H1 (cell line): Measurements from ENCODE around the gene HEBP2. TPM values are rescaled to one million over a fixed set of nuclear protein-coding genes. Genes with fewer than 3 reads are reported as not detected.

Source experiments
- CTCF ChIA-PET: fragments of 300-600 bp; sonication (Branson Sonifier 250); formaldehyde crosslinking; loops from one replicate; lab custom pipeline; 2021; ENCODE audit not compliant: partially characterized antibody; lab: Charles Lee
- POLR2A ChIA-PET: fragments of 300-600 bp; sonication (Branson Sonifier 250); formaldehyde crosslinking; loops from one replicate; lab custom pipeline; 2021; ENCODE audit warnings: inconsistent platforms; ENCODE audit not compliant: partially characterized antibody; lab: Charles Lee
- DNase-seq, 2 experiments: peaks; one replicate each; pipeline versions ENCODE4 v3.0.0 to v3.0.0-alpha.2; 2010 to 2022; ENCODE audit warnings: low spot score in 2 of 2, low read depth in 1 of 2, mixed read lengths in 1 of 2
- FAIRE-seq: peaks from 2 replicates; lab custom pipeline; 2011; peaks lifted over from hg19 to GRCh38; lab: Jason Lieb, UNC
- H2AFZ ChIP-seq: 2 replicates; pipeline ENCODE4 v1.8.1; 2012; ENCODE audit warnings: low read length, inconsistent platforms
- H2AK5ac ChIP-seq: 2 replicates; pipeline ENCODE4 v1.6.1; 2013; ENCODE audit warnings: low read depth, low read length
- H2BK120ac ChIP-seq: replicated peaks from 2 replicates; pipeline ENCODE3; 2013; ENCODE audit warnings: low read depth, low read length, inconsistent platforms
- H2BK12ac ChIP-seq: 2 replicates; pipeline ENCODE4 v1.6.1; 2013; ENCODE audit warnings: low read depth, low read length
- H2BK15ac ChIP-seq: 2 replicates; pipeline ENCODE4 v1.6.1; 2013; ENCODE audit warnings: low read length
- H2BK20ac ChIP-seq: 2 replicates; pipeline ENCODE4 v1.6.1; 2013; ENCODE audit warnings: low read length
- H2BK5ac ChIP-seq: 2 replicates; pipeline ENCODE4 v1.6.1; 2013; ENCODE audit warnings: low read depth, low read length
- H3K14ac ChIP-seq: 2 replicates; pipeline ENCODE4 v1.6.1; 2013; ENCODE audit warnings: inconsistent platforms; ENCODE audit not compliant: insufficient read length
- H3K18ac ChIP-seq: 2 replicates; pipeline ENCODE4 v1.6.1; 2013; ENCODE audit warnings: low read length; ENCODE audit errors: extremely low read depth
- H3K23ac ChIP-seq: 2 replicates; pipeline ENCODE4 v1.6.1; 2013; ENCODE audit warnings: inconsistent platforms; ENCODE audit not compliant: insufficient read length
- H3K23me2 ChIP-seq: 2 replicates; pipeline ENCODE4 v1.6.1; 2013; ENCODE audit warnings: low read depth, low read length
- H3K27ac ChIP-seq: 2 replicates; pipeline ENCODE4 v1.6.1; 2011; ENCODE audit warnings: low read depth, low read length, inconsistent platforms
- H3K27me3 ChIP-seq, 4 experiments: replicated peaks in 1 of 4; 1 replicate in 1 of 4; 2 replicates in 3 of 4; pipeline versions ENCODE4 v1.6.1 to v1.8.1; 2011 to 2013; ENCODE audit warnings: low read length in 3 of 4, mild to moderate bottlenecking in 3 of 4, inconsistent platforms in 2 of 4, mixed read lengths in 2 of 4, moderate library complexity in 1 of 4; ENCODE audit not compliant: control insufficient read depth in 3 of 4, insufficient read depth in 3 of 4; ENCODE audit errors: extremely low read depth in 1 of 4
- H3K36me3 ChIP-seq, 4 experiments: 2 replicates each; pipeline versions ENCODE4 v1.6.1 to v1.8.1; 2011 to 2013; ENCODE audit warnings: mild to moderate bottlenecking in 4 of 4, low read length in 3 of 4, moderate library complexity in 2 of 4, control low read depth in 1 of 4, inconsistent platforms in 1 of 4; ENCODE audit not compliant: insufficient read depth in 4 of 4, control insufficient read depth in 2 of 4
- H3K4ac ChIP-seq: replicated peaks from 2 replicates; pipeline ENCODE3; 2013; ENCODE audit warnings: low read length, low read depth, mixed read lengths, inconsistent platforms; ENCODE audit not compliant: insufficient read length
- H3K4me1 ChIP-seq, 4 experiments: replicated peaks in 1 of 4; 1 replicate in 1 of 4; 2 replicates in 3 of 4; pipeline versions ENCODE4 v1.6.1 to v1.8.1; 2011 to 2013; ENCODE audit warnings: low read length in 3 of 4, inconsistent platforms in 2 of 4, mixed read lengths in 1 of 4; ENCODE audit not compliant: insufficient read depth in 4 of 4, control insufficient read depth in 3 of 4
- H3K4me2 ChIP-seq, 2 experiments: 2 replicates each; pipeline versions ENCODE4 v1.6.1 to v1.8.1; 2011 to 2013; ENCODE audit warnings: low read depth in 2 of 2, low read length in 2 of 2, control low read depth in 1 of 2, inconsistent platforms in 1 of 2, mild to moderate bottlenecking in 1 of 2; ENCODE audit not compliant: insufficient read depth in 1 of 2
- H3K4me3 ChIP-seq, 4 experiments: fragments of 200-600, 300-600 bp in 1 of 4; sonication (generic), shearing (Covaris generic), sonication (Bioruptor Twin) in 1 of 4; 2 replicates each; pipeline versions ENCODE4 v1.5.1 to v1.8.1; 2011 to 2016; ENCODE audit warnings: low read length in 4 of 4, low read depth in 3 of 4, control low read depth in 2 of 4, inconsistent platforms in 2 of 4, mild to moderate bottlenecking in 2 of 4, mixed read lengths in 1 of 4, moderate library complexity in 1 of 4; ENCODE audit not compliant: insufficient read depth in 2 of 4; ENCODE audit errors: extremely low read depth in 1 of 4
- H3K56ac ChIP-seq: replicated peaks from 2 replicates; pipeline ENCODE3; 2013; ENCODE audit warnings: low read depth, mild to moderate bottlenecking, mixed read lengths, low read length, inconsistent platforms; ENCODE audit not compliant: insufficient read length
- H3K79me1 ChIP-seq: 2 replicates; pipeline ENCODE4 v1.6.1; 2013; ENCODE audit warnings: low read depth, low read length, control low read depth
- H3K79me2 ChIP-seq, 2 experiments: 2 replicates each; pipeline versions ENCODE4 v1.6.1 to v1.8.1; 2012 to 2013; ENCODE audit warnings: low read length in 2 of 2, mild to moderate bottlenecking in 2 of 2, inconsistent platforms in 1 of 2; ENCODE audit not compliant: insufficient read depth in 2 of 2, control insufficient read depth in 1 of 2
- H3K9ac ChIP-seq, 4 experiments: replicated peaks in 1 of 4; 1 replicate in 1 of 4; 2 replicates in 3 of 4; pipeline versions ENCODE4 v1.6.1 to v1.8.1; 2011 to 2013; ENCODE audit warnings: low read depth in 3 of 4, low read length in 3 of 4, control low read depth in 2 of 4, mild to moderate bottlenecking in 2 of 4, moderate library complexity in 2 of 4, inconsistent platforms in 1 of 4; ENCODE audit errors: extremely low read depth in 1 of 4
- H3K9me3 ChIP-seq, 2 experiments: 2 replicates each; pipeline versions ENCODE4 v1.6.1 to v1.8.1; 2012 to 2013; ENCODE audit warnings: mild to moderate bottlenecking in 2 of 2, moderate library complexity in 2 of 2, control low read depth in 1 of 2, inconsistent platforms in 1 of 2, low read depth in 1 of 2, low read length in 1 of 2, mixed read lengths in 1 of 2; ENCODE audit not compliant: insufficient read depth in 2 of 2
- H4K20me1 ChIP-seq, 2 experiments: replicated peaks in 1 of 2; 2 replicates each; pipeline versions ENCODE3 to v1.8.1; 2011 to 2013; ENCODE audit warnings: inconsistent platforms in 2 of 2, low read length in 2 of 2, mild to moderate bottlenecking in 1 of 2; ENCODE audit not compliant: insufficient read depth in 2 of 2, control insufficient read depth in 1 of 2
- H4K5ac ChIP-seq: 2 replicates; pipeline ENCODE4 v1.6.1; 2013; ENCODE audit warnings: low read length, low read depth, mixed read lengths, inconsistent platforms; ENCODE audit not compliant: insufficient read length
- H4K8ac ChIP-seq: 2 replicates; pipeline ENCODE4 v1.8.0; 2013; ENCODE audit warnings: mild to moderate bottlenecking, moderate library complexity, low read length, inconsistent platforms; ENCODE audit not compliant: insufficient read depth; ENCODE audit errors: extremely low read depth
- H4K91ac ChIP-seq: replicated peaks from 2 replicates; pipeline ENCODE3; 2013; ENCODE audit warnings: low read length, mixed read lengths, inconsistent platforms; ENCODE audit not compliant: insufficient read length
- ASH2L ChIP-seq: fragments of 200-600, 300-600 bp; sonication (generic); IDR thresholded peaks from one replicate; pipeline ENCODE4 v1.7.1; 2017; ENCODE audit warnings: low read length
- ATF2 ChIP-seq: IDR thresholded peaks from 2 replicates; pipeline ENCODE4 v1.6.1; 2012; ENCODE audit warnings: low read length, inconsistent platforms
- ATF3 ChIP-seq: IDR thresholded peaks from 2 replicates; pipeline ENCODE4 v1.6.1; 2011; ENCODE audit warnings: low read depth, mild to moderate bottlenecking, low read length; ENCODE audit not compliant: insufficient read depth
- CREB1 ChIP-seq: IDR thresholded peaks from 2 replicates; pipeline ENCODE4 v1.6.1; 2012; ENCODE audit warnings: inconsistent platforms
- EGR1 ChIP-seq: IDR thresholded peaks from 2 replicates; pipeline ENCODE4 v1.6.1; 2011; ENCODE audit warnings: low read depth, low read length, borderline replicate concordance
- KDM1A ChIP-seq: fragments of 200-600, 300-600 bp; sonication (generic); IDR thresholded peaks from 2 replicates; pipeline ENCODE4 v1.7.1; 2016; ENCODE audit warnings: mild to moderate bottlenecking, low read length, borderline replicate concordance
- PHF8 ChIP-seq: fragments of 200-600 bp; sonication (generic); conservative IDR thresholded peaks from 2 replicates; pipeline ENCODE4 v1.7.1; 2012; ENCODE audit warnings: low read depth, mild to moderate bottlenecking, inconsistent platforms, low read length, moderate library complexity
- RFX5 ChIP-seq: IDR thresholded peaks from 2 replicates; pipeline ENCODE4 v1.6.1; 2011; ENCODE audit warnings: low read depth, low read length, improper control_type of control experiment, borderline replicate concordance
- SIRT6 ChIP-seq: IDR thresholded peaks from one replicate; pipeline ENCODE4 v1.7.1; 2012; ENCODE audit warnings: low read length, inconsistent platforms
- SP2 ChIP-seq: IDR thresholded peaks from 2 replicates; pipeline ENCODE4 v1.6.1; 2012; ENCODE audit warnings: mild to moderate bottlenecking, low read length, inconsistent platforms
- WGBS, 2 experiments: shearing (Covaris generic) in 1 of 2; methylation state at CpG; one replicate each; pipeline versions ENCODE4 v1.1.6 to v1.1.7; 2013 to 2015; ENCODE audit warnings: low lambda C conversion rate in 2 of 2, mixed read lengths in 2 of 2, inconsistent platforms in 1 of 2, low coverage in 1 of 2, missing lambda C conversion rate in 1 of 2; ENCODE audit not compliant: insufficient replicate concordance in 2 of 2, insufficient coverage in 1 of 2, insufficient read length in 1 of 2; ENCODE audit errors: extremely low coverage in 1 of 2, missing lambda C conversion rate in 1 of 2; 5-methylcytosine and 5-hydroxymethylcytosine counted together
- polyA plus RNA-seq, 7 experiments: library from polyadenylated mRNA; depleted of rRNA in 3 of 7; stranded (reverse) in 5 of 7; unstranded in 2 of 7; fragments of >200 nt in 5 of 7; fragments of 200-250 nt in 2 of 7; gene quantifications; 1 replicate in 5 of 7; 2 replicates in 1 of 7; 4 replicates in 1 of 7; pipeline versions ENCODE4 v1.2.1 to v1.2.3, GENCODE V29; 2011 to 2013; ENCODE audit warnings: missing spikeins in 2 of 7, mixed read lengths in 2 of 7
- total RNA-seq: library from RNA; stranded (reverse); fragmentation: NEBNext Ultra II Directional; extraction: Animal tissue kit (Norgen Biotek cat#: 25700); gene quantifications from 2 replicates; pipeline ENCODE4 v1.2.1, GENCODE V29; 2021

The HEBP2 gene
- total and polyA plus RNA-seq, 2 of the 8 experiments (the other 6 are each of a cell fraction or from before 2014, with no cell fraction given): 6.5 to 37.9 TPM

- Histone ChIP-seq H3K27me3 (no peaks in the 10 kb centered on the region), H3K23ac (no peak overlapping the region), H3K23me2 (no peaks in the 10 kb centered on the region), H3K56ac (no peak overlapping the region), H3K18ac (no peak overlapping the region), H3K4me1 (no peaks in the 10 kb centered on the region), H3K4me2 (no peak overlapping the region), H2BK15ac (peak overlapping the region; percentile 36; the same call in 1 of the 2 replicates), H2BK12ac (no peak overlapping the region), H2AK5ac (no peak overlapping the region), H4K20me1 (no peaks in the 10 kb centered on the region), H3K9me3 (no peaks in the 10 kb centered on the region), H4K91ac (no peak overlapping the region), H2AFZ (no peak overlapping the region), H2BK120ac (no peak overlapping the region), H3K4ac (no peak overlapping the region), H3K9ac (no peak overlapping the region), H2BK5ac (no peak overlapping the region), H2BK20ac (no peak overlapping the region), H4K8ac (no peak overlapping the region), H3K14ac (no peak overlapping the region), H3K27ac (no peak overlapping the region), H3K36me3 (no peaks in the 10 kb centered on the region), H3K4me3 (no peak overlapping the region), H3K79me1 (no peaks in the 10 kb centered on the region), H3K79me2 (no peaks in the 10 kb centered on the region), H4K5ac (no peak overlapping the region)
- no peak for TF ChIP-seq CREB1
- no peak for TF ChIP-seq SIRT6
- TF ChIP-seq ATF2: no peak
- TF ChIP-seq ASH2L: no peak
- no peak for TF ChIP-seq KDM1A
- no peak for TF ChIP-seq SP2
- no peak for TF ChIP-seq PHF8
- no peak for TF ChIP-seq EGR1
- TF ChIP-seq ATF3: no peak
- TF ChIP-seq RFX5: no peak
- ChIA-PET POLR2A (no interaction called here), CTCF (interaction anchor here (1.4 to 2.7 kb wide), 5 partner anchors 9 to 281 kb away, joined by 3 to 14 read pairs (median 4); no protein-coding TSS in a partner anchor)
- no peak for FAIRE-seq
- WGBS, 2 experiments: 90% methylated on average over 5 of the region's 5 CpGs; no CpG with 5 or more reads in 1 of the 2 experiments
- DNase-seq: no peak
Observed at GRCh38 chr6:138396709-138397108, 7.3 kb upstream of the HEBP2 start.
